Measurements from ENCODE around the gene PARP11.
"Not testable (repeated sequence)": the region's sequence is repeated elsewhere in the genome, so short reads cannot be mapped to it uniquely, and the experiment has no call there.

The PARP11 gene

GRCh38 chr12:3882406-3882805 is 9.2 kb upstream of the PARP11 start:
- no peak for DNase-seq

GRCh38 chr12:3881281-3881950 is 8.2 kb upstream of the PARP11 start:
- DNase-seq = no peak

GRCh38 chr12:3879846-3880245 is 6.6 kb upstream of the PARP11 start:
- no peak for DNase-seq

GRCh38 chr12:3871356-3871755 is 1.8 kb downstream of the PARP11 start:
- DNase-seq = no peak

GRCh38 chr12:3869865-3870264 is 3.3 kb downstream of the PARP11 start:
- DNase-seq = no peak

GRCh38 chr12:3869433-3869832 is 3.8 kb downstream of the PARP11 start:
- no peak for DNase-seq

- no peak for DNase-seq
Measured at GRCh38 chr12:3863756-3864155, 9.4 kb downstream of the PARP11 start.

GRCh38 chr12:3842517-3842916 is 30.7 kb downstream of the PARP11 start:
- DNase-seq = no peak

- DNase-seq = no peak
Measured at GRCh38 chr12:3841783-3842182, 31.4 kb downstream of the PARP11 start.

- not testable (repeated sequence) for DNase-seq
Measured at GRCh38 chr12:3840833-3841232, 32.4 kb downstream of the PARP11 start.

GRCh38 chr12:3839745-3840144 is 33.5 kb downstream of the PARP11 start:
- not testable (repeated sequence) for DNase-seq

- DNase-seq = not testable (repeated sequence)
Measured at GRCh38 chr12:3838701-3839548, 34.3 kb downstream of the PARP11 start.

- DNase-seq = no peak
Measured at GRCh38 chr12:3838076-3838475, 35.1 kb downstream of the PARP11 start.

GRCh38 chr12:3837049-3837448 is 36.1 kb downstream of the PARP11 start:
- DNase-seq = no peak

GRCh38 chr12:3836641-3837040 is 36.6 kb downstream of the PARP11 start:
- DNase-seq = no peak

GRCh38 chr12:3835914-3836313 is 37.3 kb downstream of the PARP11 start:
- no peak for DNase-seq

- no peak for DNase-seq
Measured at GRCh38 chr12:3834774-3835173, 38.4 kb downstream of the PARP11 start.

GRCh38 chr12:3833670-3834310 is 39.4 kb downstream of the PARP11 start:
- DNase-seq = no peak

GRCh38 chr12:3832738-3833137 is 40.5 kb downstream of the PARP11 start:
- DNase-seq = no peak

- no peak for DNase-seq
Measured at GRCh38 chr12:3828888-3829287, 44.3 kb downstream of the PARP11 start.

GRCh38 chr12:3827301-3828000 is 45.7 kb downstream of the PARP11 start:
- DNase-seq = no peak

- no peak for DNase-seq
Measured at GRCh38 chr12:3821441-3821840, 51.8 kb downstream of the PARP11 start.

GRCh38 chr12:3820122-3820521 is 53.1 kb downstream of the PARP11 start:
- DNase-seq = no peak
